ENCODE results near the gene SBF2.

DNA sequence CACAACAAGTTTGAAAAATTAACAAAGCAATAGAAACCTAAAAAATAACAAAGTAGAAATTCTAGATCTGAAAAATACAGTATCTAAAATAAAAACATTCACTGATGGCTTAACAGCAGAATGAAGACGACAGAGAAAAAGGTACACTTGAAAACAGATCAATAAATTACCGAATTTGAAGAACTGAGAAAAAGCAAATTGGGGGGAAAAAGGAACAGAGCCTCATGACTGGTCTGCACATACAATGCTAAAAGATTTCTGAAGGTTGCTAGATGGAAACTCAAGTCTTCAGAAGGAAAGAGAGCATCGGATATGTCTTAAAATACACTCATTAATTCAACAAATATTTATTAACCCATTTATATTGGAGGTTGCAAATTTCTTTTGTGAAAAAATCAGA lies 71.6 kb downstream of the SBF2 start:
- TF ChIP-seq NFIC (IDR thresholded peaks at IDR 0.05) (no peak), FOS (IDR thresholded peaks at IDR 0.05; ENCODE audit: extremely low read depth, insufficient read length) (no peak), EP300 (IDR thresholded peaks at IDR 0.05; ENCODE audit: low read length) (no peak), SIX5 (IDR thresholded peaks at IDR 0.05; ENCODE audit: borderline replicate concordance in 1 of 2, insufficient read depth in 1 of 2, low read depth in 1 of 2, low read length in 2 of 2) (no peak), KLF13 (tag; IDR thresholded peaks at IDR 0.05; ENCODE audit: borderline replicate concordance, low read depth) (no peak), CTCF (IDR thresholded peaks at IDR 0.05 in 2 of 3, conservative IDR thresholded peaks at IDR 0.05 in 1 of 3; ENCODE audit: insufficient read depth in 2 of 3, low read depth in 1 of 3, low read length in 3 of 3) (no peak), POLR2A (conservative IDR thresholded peaks at IDR 0.05) (no peak), ZNF592 (IDR thresholded peaks at IDR 0.05) (no peak), PML (IDR thresholded peaks at IDR 0.05; ENCODE audit: low read length) (no peak), KAT2B (IDR thresholded peaks at IDR 0.05; ENCODE audit: low read depth, low read length) (no peak), EZH2 (IDR thresholded peaks at IDR 0.05; ENCODE audit: borderline replicate concordance, low read depth, low read length) (no peak)
- TF ChIP-seq, protein P1, sequence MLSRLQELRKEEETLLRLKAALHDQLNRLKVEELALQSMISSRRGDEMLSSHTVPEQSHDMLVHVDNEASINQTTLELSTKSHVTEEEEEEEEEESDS (CRISPR knock-in tag; IDR thresholded peaks at IDR 0.05) = no peak
